ENCODE results near the gene NBPF1. TPM values are rescaled to one million over a fixed set of nuclear protein-coding genes. Genes with fewer than 3 reads are reported as not detected.

Gene NBPF1
- total and polyA plus RNA-seq, 9 of the 15 experiments (the other 6 are each of a cell fraction or from before 2014, with no cell fraction given): 5.2 to 42.6 (median 24.1) TPM

DNA sequence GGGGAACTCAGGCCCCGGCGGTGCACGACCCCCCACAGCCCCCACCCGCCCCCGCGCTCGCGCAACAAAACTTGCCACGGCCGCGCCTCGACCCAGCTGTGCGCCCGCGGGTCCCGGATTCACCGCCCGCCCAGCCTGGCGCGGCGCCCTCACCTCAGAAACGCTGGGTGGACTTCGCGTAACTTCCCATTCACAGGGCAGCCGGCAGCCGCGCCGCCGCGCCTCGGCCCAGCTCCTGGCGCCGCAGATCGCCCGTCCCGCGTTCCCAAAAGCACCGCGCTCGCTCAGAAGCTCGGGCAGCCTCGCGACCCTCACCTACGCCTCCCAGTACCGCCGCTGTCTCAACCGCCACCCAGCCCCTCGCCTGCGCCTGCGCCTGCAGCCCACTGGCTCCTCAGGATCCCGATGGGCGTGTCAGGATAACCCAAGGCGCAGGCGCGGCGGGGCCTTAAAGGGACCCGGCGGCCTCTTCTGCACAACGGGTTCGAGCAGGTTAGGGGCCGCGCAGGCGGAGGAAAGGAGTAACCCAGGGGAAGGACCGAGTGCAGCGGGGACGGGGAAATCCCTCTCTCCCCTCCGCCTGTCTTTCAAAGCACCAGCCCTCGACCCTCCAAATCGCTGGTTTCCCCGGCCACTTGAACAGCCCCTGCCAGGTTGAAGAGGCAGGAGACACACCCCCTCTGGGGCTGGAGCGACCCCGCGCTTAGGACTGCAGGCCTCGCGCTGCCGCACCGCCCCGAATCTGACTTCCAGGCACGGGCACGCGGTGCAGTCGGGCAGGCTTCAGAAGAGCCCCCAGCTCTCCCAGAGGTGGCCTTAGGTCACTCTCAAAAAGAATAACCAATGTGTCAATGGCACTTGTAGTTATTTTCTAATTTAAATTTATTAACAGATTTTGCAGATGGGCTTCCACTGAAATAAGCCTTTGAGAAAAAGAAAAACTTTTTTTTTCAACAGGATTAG lies at the start of gene NBPF1 (continued):
- TF ChIP-seq XRCC3 (IDR thresholded peaks at IDR 0.05): no peak
- TF ChIP-seq FOS (IDR thresholded peaks at IDR 0.05; ENCODE audit: extremely low read depth, insufficient read length): no peak
- TF ChIP-seq PPARD (CRISPR knock-in tag; IDR thresholded peaks at IDR 0.05): no peak
- TF ChIP-seq, protein P1, sequence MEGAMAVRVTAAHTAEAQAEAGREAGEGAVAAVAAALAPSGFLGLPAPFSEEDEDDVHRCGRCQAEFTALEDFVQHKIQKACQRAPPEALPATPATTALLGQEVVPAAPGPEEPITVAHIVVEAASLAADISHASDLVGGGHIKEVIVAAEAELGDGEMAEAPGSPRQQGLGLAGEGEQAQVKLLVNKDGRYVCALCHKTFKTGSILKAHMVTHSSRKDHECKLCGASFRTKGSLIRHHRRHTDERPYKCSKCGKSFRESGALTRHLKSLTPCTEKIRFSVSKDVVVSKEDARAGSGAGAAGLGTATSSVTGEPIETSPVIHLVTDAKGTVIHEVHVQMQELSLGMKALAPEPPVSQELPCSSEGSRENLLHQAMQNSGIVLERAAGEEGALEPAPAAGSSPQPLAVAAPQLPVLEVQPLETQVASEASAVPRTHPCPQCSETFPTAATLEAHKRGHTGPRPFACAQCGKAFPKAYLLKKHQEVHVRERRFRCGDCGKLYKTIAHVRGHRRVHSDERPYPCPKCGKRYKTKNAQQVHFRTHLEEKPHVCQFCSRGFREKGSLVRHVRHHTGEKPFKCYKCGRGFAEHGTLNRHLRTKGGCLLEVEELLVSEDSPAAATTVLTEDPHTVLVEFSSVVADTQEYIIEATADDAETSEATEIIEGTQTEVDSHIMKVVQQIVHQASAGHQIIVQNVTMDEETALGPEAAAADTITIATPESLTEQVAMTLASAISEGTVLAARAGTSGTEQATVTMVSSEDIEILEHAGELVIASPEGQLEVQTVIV (CRISPR knock-in tag; IDR thresholded peaks at IDR 0.05; ENCODE audit: borderline replicate concordance): no peak
- TF ChIP-seq, protein P2, sequence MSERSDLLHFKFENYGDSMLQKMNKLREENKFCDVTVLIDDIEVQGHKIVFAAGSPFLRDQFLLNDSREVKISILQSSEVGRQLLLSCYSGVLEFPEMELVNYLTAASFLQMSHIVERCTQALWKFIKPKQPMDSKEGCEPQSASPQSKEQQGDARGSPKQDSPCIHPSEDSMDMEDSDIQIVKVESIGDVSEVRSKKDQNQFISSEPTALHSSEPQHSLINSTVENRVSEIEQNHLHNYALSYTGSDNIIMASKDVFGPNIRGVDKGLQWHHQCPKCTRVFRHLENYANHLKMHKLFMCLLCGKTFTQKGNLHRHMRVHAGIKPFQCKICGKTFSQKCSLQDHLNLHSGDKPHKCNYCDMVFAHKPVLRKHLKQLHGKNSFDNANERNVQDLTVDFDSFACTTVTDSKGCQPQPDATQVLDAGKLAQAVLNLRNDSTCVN (CRISPR knock-in tag; IDR thresholded peaks at IDR 0.05): peak; percentile 91
- TF ChIP-seq HNRNPH1 (optimal IDR thresholded peaks at IDR 0.05; ENCODE audit: low read depth, low read length): no peak
- TF ChIP-seq ERF (CRISPR knock-in tag; IDR thresholded peaks at IDR 0.05): peak; percentile 97
- TF ChIP-seq NEUROD1 (IDR thresholded peaks at IDR 0.05; ENCODE audit: borderline replicate concordance, low read depth, low read length, partially characterized antibody): no peak
- no peak for TF ChIP-seq TFE3 (CRISPR knock-in tag; IDR thresholded peaks at IDR 0.05)
- TF ChIP-seq, protein P3, sequence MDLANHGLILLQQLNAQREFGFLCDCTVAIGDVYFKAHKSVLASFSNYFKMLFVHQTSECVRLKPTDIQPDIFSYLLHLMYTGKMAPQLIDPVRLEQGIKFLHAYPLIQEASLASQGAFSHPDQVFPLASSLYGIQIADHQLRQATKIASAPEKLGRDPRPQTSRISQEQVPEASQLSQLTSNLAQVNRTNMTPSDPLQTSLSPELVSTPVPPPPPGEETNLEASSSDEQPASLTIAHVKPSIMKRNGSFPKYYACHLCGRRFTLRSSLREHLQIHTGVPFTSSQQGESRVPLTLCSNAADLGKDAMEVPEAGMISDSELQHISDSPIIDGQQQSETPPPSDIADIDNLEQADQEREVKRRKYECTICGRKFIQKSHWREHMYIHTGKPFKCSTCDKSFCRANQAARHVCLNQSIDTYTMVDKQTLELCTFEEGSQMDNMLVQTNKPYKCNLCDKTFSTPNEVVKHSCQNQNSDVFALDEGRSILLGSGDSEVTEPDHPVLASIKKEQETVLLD (IDR thresholded peaks at IDR 0.05): no peak
- TF ChIP-seq XRCC5 (IDR thresholded peaks at IDR 0.05; ENCODE audit: low read depth, low read length): no peak
- no peak for TF ChIP-seq STAT5A (IDR thresholded peaks at IDR 0.05; ENCODE audit: borderline replicate concordance, low read length)
- no peak for TF ChIP-seq KHSRP (IDR thresholded peaks at IDR 0.05)
- 0 out of 2 replicates have a peak, but pooled peaks have one; percentile 75 for TF ChIP-seq IFI16 (CRISPR knock-in tag; IDR thresholded peaks at IDR 0.05)
- TF ChIP-seq ZNF449 (CRISPR knock-in tag; IDR thresholded peaks at IDR 0.05): no peak
- TF ChIP-seq, protein P4, sequence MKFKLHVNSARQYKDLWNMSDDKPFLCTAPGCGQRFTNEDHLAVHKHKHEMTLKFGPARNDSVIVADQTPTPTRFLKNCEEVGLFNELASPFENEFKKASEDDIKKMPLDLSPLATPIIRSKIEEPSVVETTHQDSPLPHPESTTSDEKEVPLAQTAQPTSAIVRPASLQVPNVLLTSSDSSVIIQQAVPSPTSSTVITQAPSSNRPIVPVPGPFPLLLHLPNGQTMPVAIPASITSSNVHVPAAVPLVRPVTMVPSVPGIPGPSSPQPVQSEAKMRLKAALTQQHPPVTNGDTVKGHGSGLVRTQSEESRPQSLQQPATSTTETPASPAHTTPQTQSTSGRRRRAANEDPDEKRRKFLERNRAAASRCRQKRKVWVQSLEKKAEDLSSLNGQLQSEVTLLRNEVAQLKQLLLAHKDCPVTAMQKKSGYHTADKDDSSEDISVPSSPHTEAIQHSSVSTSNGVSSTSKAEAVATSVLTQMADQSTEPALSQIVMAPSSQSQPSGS (CRISPR knock-in tag; IDR thresholded peaks at IDR 0.05): no peak
- peak; percentile 93 for TF ChIP-seq RBFOX2 (IDR thresholded peaks at IDR 0.05; ENCODE audit: low read depth, low read length)
